Measurements from ENCODE around the gene CTNNA3.

CTNNA3 gene

DNA sequence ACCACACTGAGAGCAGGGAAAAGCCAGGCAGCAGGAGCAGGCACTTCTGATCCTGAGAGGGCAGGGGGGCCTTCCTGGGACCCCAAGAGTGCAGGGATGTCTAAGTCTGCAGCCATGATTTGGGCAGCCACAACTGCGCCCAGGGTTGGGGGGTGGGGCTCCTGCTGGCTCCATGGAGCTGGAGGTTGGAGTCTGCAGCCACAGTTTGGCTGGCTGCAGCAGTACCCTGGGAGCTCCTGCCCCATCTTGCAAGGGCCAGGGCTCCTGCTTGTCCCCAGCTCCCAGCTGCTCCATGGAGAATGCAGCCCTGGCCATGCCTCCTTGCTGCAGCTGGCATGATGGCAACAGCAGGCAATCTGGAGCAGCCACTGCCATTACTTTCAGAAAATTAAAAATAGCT is 1449.8 kb downstream of the CTNNA3 start:
- no peak for DNase-seq

DNA sequence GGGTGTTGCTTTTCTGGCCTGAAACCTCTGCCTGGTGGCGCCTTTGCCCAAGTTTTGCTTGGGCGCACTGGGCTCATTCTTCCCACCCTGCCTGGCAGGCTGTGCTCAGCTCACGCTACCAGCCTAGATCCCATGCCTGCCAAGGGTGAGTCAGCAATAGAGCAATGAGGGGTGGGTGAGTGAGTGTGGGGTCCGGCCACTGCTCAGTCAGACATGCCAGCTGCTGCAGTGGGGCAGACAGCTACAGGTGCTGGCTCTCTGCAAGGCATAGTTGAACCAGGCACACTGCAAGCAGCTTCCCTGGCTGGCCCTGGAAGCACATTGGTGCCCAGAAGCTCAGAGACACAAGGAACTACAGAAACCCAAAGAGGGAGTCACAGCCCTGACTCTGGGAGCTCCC is 1451.0 kb downstream of the CTNNA3 start:
- DNase-seq, result no peak

DNA sequence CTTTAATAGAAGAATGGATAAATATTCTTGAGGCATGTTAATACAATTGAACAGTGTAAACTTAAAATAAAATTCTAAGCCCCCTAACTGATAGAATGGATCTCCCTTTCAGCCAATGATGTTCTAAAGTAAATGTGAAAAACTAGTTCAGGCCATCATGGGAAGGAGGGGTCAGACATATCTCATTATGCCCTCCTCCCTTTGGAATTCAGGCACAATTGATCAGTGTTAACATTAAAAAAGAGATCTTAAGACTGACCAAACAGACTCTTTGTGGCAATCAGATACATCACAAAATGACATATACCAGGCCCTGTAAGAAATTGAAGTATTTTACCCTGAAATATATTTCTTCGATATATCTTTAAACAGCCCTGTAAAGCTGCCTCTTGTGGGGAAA is 1453.1 kb downstream of the CTNNA3 start:
- no peak for DNase-seq

DNA sequence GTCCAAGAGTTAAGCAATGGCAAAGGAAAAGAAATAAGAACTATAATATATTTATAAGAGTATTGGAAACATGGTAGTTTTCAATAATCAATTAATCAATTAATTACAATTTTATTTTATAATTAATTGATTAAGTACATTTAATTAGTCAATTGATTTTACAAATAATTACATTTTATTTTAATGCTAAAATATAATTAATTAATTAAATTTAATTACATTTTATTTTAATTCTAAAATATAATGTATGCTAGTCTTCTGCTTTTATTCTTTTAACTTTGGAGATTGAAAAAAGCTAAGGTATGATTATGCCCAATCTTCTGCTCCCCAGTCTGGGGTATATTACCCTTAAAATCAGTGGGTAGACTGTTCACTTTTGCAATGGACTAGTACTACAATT is 1456.9 kb downstream of the CTNNA3 start:
- no peak for DNase-seq

DNA sequence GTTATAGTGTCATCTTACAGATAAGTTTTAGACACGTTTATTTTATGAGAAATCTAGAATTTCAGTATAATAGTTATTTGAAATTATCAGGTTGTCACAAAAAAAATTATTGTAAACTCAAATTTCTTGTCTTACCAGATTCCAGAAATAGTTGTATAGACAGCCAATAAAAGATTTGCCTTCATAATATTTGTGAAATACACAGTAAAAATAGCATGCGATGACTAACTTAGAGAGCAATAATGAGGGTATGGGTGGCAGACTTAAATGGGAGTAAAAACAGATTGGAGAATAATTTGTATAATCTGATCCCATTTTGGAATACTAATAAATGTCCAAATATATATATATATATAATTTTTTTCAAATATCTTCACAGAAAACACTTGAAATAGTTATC is 1457.7 kb downstream of the CTNNA3 start:
- no peak for DNase-seq

DNA sequence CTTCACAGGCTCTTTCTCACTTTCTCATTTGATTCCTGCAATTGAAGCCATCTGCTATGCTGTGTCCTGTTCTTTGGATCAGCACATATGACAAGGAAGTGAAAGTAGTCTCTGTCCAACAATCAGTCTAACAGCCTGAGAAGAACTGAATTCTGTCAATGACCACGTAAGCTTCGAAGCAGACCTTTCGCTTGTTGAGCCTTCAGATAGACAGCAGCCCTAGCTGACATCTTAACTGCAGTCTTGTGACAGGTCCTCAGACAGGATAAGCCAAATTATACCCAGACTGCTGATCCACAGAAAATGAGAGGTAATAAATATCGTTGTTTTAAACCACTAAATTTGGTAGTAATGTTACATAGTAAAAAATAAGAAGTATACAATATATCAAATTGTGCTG is 1461.1 kb downstream of the CTNNA3 start:
- DNase-seq, result no peak

DNA sequence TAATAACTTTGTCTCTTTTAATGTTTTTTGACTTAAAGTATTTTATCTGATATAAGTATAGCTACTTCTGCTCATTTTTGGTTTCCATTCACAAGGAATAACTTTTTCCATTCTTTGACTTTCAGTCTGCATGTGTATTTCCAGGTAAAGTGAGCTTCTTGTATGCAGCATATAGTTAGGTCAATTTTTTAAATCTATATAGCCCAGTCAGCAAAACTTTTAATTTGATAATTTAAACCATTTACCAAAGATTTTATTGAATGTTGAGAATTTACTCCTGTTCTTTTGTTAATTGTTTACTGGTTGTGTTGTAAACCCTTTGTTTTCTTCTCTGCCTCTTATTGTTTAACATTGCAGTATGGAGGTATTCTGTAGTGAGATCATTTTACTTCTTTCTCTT is 1467.1 kb downstream of the CTNNA3 start:
- DNase-seq, result no peak

DNA sequence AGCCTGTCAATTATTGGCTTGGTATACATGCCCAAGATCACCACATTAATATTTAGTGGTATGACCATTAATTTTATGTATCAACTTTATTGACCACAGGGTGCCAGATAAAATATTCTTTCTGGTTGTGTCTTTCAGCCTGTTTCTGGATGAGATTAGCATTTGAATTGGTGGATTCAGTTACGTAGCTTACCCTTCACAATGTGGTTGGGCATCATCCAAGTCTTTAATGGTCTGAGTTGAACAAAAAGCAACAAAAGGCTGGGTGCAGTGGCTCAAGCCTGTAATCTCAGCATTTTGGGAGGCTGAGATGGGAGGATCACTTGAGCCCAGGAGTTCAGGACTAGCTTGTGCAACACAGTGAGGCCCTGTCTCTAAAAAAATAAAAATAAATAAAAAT is 1472.3 kb downstream of the CTNNA3 start:
- no peak for DNase-seq

DNA sequence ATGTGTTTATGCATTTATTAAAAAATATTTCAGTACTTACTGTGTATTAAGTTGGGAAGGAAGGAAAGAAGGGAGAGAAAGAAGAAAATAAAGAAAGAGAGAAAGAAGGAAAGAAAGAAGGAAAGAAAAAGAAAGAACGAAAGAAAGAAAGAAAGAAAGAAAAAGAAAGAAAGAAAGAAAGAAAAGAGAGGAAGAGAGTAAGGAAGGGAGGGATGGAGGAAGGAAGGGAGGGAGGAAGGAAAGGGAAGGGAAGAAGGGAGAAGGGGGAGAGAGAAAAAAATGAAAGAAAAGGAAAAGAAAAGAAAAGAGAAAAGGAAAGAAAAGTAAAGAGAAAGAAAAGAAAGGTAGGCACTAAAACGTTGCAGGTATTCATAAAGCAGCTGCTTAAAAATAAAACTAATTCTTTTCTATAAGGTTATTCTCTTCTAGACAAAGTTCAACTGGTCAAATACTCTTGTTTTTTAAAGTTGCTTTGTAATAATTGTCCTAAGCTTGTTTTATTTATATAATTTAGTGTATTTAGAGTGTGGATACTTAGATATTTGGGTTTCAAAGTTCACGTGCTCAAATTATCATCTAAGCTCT is 1473.4 kb downstream of the CTNNA3 start:
- DNase-seq, result no peak

DNA sequence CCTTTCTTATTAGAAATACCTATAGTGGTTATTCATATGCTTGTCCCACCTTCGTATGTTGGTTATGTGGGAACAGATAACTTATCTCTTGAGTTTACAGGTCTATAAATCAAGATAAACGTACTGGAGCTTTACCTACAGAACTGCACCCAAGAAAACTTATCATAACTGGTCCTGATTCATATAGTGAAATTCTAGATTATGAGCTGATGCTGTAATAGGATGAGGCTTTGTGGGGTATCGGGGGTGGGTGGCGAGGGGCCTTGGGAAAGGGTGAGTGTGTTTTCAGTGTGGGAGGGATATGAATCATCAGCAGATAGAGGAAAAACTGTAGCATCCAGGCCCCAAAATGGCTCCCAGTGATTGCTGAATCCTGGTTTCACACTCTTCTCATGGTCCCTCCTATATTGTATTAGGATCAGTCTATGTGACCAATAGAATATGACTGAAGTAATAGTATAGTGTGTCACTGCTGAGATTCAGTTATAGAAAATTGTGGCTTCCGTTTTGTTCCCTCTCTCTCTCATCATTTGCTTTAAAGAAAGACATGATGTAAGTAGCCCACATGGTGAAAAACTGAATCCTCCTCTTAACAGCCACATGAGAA is 1476.9 kb downstream of the CTNNA3 start:
- DNase-seq, result no peak

DNA sequence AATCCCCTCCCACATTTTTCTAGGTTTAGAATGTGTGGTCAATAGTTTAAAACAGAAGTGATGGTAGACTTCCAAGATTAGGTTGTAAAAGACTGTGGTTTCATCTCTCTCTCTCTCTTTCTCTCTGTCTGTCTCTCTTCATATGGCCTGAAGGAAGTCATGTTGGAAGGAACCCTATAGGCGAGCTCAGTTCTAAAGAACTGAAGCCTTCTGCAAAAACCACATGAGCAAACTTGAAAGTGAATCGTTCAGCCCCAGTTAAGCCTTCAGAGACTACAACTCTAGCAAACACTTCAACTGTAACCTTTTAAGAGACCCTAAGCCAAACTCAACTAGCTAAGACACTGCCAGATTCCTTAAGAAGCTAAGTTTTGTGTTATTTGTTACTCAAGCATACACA is 1477.7 kb downstream of the CTNNA3 start:
- DNase-seq, result no peak

DNA sequence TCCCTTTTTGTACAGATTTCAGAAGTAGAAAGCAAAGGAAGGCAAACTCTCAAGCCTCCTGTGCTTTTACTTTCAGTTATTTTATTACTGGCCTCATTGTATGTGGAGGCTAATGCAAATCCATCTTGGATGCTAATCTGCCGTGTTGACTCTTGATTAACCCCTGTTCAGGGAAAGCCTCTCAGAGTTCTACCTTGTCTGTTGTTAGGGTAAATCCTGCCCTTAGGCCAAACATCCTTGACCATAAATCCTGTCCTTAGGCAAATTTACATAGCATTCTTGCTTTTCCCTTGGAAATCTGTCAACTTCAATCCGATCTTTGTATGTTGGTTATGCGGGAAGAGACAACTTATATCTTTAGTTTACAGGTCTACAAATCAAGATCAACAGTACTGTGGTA is 1480.1 kb downstream of the CTNNA3 start:
- no peak for DNase-seq

DNA sequence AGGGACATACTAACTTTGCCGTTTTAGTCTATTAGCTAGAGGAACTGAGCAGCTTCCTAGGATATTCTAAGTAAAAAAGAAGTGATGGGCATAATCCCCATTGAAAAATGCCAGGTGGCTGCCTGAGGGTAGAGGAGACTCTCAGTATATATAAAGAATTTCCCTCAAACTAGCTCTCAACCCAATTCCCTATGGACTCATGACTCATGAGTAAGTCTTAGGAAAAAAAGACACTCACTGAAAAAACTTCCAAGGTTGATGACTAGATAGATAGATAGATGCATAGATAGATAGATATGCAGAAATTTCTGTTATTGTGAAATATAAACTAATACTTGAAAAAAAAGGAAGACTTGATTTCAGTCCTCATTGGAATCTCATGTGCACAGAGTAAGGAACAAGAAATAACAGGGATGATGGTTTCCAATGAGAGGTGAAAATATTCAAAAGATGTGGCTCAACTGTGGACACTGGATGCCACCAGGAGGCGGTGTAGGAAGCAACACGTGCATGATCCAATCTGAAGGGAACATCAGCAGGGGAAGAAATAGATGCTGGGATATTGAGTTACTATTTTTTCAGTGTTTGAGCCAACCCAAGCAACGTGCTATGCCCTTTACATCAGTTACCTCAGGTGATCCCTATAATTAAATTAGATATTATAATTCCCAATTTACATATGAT is 1481.1 kb downstream of the CTNNA3 start:
- no peak for DNase-seq

DNA sequence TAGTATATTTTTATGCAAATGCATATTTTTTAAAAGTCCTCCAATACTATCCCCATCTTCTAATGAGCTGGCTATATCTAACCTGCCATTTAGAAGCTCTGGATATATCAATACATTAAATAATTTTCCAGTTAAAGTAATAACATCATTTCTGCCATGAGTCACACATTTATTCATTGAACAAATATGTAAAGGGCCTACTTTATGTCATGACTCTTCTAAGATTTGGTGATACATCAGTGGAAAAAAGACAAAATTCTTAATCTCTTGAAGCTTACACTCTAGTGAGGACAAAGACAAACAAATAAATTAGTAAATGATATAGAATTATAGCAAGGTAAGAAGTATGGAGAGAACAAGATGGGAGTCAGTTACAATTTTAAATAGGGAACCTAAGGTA is 1487.0 kb downstream of the CTNNA3 start:
- no peak for DNase-seq

DNA sequence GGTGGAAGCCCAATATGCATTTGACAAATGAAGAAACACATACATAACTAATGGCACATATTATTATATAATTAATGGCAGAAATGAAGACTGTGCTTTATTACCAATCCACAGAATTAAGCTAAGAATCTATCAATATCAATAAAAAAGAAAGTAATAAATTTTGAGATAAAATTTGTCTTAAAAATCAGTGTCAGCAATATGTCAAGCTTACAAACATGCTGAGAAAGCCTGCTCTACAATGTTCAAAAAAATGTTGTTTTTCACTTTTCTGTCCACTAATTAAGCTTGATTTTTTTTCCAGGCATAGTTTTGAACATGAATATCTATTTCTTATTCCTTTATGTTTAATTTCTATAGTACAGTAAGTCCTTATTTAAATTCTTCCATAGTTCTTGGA is 1491.2 kb downstream of the CTNNA3 start:
- no peak for DNase-seq

DNA sequence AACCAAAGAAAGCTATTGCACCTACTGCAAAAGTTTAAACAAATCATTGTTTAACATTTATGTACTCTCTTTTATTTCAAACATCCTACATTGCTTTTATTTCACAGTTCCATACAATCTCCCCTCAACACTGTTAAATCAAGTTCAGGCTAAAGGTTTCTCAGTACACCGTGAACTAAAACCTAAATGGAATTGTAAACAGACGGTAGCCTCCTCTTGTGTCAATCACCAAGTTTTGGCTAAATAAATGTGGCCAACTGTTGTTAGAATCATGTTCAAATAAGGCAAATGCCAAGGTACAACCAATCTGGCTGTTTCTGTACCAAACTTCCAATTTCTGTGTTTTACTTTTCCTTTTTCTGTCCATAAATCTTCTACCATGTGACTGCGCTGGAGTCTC is 1493.9 kb downstream of the CTNNA3 start:
- no peak for DNase-seq

DNA sequence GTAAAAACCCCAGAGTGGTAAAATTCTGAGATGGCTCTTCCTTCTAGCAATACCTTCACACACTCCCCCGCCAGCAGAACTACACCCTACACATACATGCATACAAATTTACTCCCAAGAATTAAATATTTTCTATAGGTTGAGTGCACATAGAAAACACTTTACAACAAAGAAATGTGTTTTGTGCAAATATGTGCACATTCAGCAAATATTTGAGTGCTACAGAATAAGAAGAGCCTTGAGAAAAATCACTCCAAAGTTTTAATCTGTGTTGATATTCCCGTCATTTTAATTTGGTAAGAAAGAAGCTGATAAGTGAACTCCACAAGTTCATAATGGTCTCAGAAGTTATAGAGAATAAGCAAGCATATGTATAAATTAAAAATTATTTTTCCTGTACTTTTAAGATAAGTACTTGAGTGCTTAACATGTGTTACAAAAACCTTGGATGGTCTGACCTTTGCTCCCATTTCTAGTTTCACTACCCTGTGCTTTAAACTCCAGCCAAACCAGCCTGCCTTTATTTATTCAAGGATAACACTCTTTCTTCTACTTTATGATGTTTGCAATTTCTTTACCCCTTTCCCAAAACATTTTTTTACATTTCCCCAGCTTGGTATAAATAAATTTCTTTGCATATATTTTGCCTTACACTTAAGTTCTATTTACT is 1503.7 kb downstream of the CTNNA3 start:
- no peak for DNase-seq

DNA sequence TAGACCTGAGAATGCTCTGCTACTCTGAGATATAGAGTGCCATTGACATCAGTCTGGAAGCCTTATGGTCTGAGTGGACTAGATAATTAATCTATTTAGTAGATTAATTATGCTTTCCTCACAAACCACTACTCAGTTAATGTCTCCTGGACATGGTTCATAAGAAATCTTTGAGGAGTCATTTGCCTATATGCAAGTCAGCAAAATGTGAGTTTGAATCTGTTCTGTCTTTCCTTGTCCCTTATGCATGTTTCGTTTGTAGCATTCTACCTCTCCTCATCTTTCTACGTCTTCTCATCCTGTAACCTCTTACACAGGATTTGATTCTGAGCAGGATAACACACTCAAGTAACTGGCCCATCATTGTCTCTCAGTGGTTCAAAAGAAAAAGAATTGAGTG is 1505.6 kb downstream of the CTNNA3 start:
- no peak for DNase-seq

DNA sequence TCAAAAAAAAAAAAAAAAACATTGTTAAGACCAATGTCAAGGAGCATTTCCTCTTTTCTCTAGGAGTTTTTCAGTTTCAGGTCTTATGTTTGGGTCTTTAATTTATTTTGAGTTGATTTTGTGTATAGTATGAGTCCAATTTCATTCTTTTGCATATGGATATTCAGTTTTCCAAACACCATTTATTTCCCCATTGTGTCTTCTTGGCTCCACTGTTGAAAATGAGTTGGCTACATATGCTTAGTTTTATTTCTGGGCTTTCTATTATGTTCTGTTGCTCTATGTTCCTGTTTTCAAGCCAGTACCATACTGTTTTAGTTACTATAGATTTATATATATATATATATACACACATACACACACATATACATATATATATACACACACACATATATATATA is 1506.7 kb downstream of the CTNNA3 start:
- no peak for DNase-seq

DNA sequence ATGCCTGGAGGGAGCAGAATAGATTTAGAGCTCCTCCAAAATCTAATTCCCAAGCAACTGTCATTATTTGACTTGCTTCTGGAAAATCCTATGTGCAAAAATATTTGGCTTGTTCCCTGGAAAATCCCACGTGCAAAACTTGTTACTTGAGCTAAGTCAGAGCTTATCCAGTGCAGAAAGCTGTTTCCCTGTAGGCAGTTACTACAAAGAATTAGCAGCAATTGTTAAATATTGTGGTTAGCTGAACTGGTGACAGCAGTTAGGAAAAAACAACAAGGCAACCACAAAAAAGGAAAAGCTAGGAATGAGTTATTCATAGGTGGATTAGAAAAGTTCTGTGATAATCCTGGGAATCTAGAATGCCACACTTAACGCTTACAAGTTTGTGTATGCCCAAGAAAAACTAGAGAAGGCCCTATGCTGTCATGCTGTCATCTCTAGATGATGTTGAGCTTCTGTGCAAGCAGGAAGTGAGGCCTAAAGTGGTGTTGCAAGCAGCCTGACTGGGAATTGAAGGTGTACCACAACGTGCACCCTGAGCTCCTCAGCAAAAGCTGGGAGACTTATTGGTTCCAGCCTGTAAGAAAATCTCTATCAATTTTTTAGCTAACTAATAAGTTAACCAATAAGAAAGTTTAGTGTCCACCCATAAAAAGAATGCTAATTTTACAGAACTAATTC is 1508.8 kb downstream of the CTNNA3 start:
- DNase-seq, result peak; percentile 3 to 40

DNA sequence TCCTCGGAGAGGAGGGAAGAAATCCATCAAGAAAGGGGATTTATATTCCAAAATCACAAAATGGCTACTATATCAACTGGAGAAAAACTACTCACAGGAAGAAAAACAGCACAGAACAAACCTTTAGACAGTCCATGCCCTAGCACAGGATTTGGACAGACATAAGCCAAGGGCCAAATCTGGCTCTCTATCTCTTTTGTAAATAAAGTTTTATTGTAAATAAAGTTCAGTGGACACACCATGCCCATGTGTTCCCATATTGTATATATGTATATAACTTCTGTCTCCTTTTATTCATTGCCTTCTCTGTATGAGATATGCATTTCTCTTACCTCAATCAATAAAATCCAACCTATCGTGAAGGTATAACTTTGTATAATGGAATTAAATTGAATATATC is 1513.0 kb downstream of the CTNNA3 start:
- no peak for DNase-seq

DNA sequence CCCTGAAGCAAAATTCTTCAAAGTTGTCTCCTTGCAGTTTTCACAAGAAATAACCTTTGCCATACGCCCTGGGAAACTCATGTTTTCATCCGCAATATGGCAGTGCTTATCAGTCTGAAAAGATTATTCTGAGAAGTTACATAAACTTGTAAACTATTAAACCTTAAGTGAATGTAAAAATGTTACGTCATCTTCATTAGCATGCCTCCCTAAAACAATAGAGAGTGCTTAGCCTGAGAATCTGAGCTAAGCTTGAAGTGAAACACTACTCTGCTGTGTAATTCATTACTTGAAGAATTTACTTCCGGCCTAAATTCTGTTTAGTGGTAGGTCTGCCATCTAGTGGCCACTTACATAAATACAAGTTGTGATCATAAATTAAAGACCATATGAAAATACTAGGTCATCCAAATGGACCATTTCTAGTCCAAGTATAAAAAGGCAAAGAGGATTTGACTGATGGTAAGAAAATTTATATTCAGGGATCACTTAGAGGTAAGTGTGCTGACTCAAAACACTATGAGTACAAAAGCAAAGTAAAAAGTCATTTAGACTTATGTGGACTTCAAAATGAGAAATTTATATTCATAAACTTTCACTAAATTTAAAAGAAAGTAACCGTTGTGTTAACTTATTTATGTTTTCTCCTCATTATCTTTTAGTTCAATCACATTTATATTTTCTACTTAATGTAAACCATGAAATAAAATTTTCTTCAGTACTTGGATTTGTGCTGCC is 1515.2 kb downstream of the CTNNA3 start:
- DNase-seq, result peak; percentile 39 to 47

DNA sequence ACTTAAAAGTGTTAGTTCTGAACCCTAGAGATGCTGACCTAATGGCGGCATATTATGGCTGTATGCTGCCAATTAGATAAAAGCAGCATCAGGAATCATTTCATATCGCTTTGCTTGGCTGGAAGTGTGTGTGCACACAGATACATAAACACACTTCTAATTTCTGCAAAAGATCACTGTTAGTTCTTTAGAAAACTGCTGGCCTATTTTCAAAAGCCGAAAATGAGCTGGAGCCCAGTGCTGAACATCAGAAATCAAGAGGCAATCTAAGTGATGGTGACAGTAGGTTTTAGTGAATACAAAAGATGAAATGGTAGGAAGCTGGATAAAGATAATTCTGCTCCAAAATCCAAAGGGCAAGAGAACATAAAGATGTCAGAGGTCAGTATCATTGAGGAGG is 1516.0 kb downstream of the CTNNA3 start:
- DNase-seq, result no peak
